ENCODE results near the gene KIAA0319L.
"Not testable (repeated sequence)": the region's sequence is repeated elsewhere in the genome, so short reads cannot be mapped to it uniquely, and the experiment has no call there.

The KIAA0319L gene

GRCh38 chr1:35587736-35588135, 30.5 kb upstream of the KIAA0319L start:
- Histone ChIP-seq H3K9me3 (ENCODE audit: control insufficient read depth, insufficient read depth, low read length) (no peaks in the 10 kb centered on the region), H3K27me3 (ENCODE audit: control insufficient read depth, low read length) (no peaks in the 10 kb centered on the region), H3F3A (ENCODE audit: control insufficient read depth, insufficient read depth) (no peaks in the 10 kb centered on the region), H3K36me3 (ENCODE audit: control insufficient read depth, low read length) (no peaks in the 10 kb centered on the region), H3K4me2 (ENCODE audit: low read length) (no peak overlapping the region), H3K9me2 (replicated peaks; ENCODE audit: control insufficient read depth, low read length) (no peaks in the 10 kb centered on the region), H3K27ac (ENCODE audit: low read depth, low read length) (no peak overlapping the region), H4K20me1 (ENCODE audit: control insufficient read depth, insufficient read depth, low read depth, low read length) (no peaks in the 10 kb centered on the region), H3K79me2 (ENCODE audit: control insufficient read depth, low read length) (no peaks in the 10 kb centered on the region), H3K4me1 (ENCODE audit: control insufficient read depth, low read length) (no peaks in the 10 kb centered on the region), H3K4me3 (ENCODE audit: low read length) (no peak overlapping the region)
- no peak for TF ChIP-seq EZH2phosphoT487 (IDR thresholded peaks at IDR 0.05; ENCODE audit: borderline replicate concordance, low read length)
- no peak for TF ChIP-seq CTCF (IDR thresholded peaks at IDR 0.05; ENCODE audit: low read depth, low read length, poor library complexity, severe bottlenecking)

- no peaks in the 10 kb centered on the region for H4K20me1 ChIP-seq (ENCODE audit: control insufficient read depth, insufficient read depth, low read depth, low read length)
- peaks cover 6% of the 10 kb centered on the region; the same call in 1 of the 2 replicates for H3F3A ChIP-seq (ENCODE audit: control insufficient read depth, insufficient read depth)
- H3K36me3 ChIP-seq (ENCODE audit: control insufficient read depth, low read length) = no peaks in the 10 kb centered on the region
- H3K79me2 ChIP-seq (ENCODE audit: control insufficient read depth, low read length) = no peaks in the 10 kb centered on the region
- TF ChIP-seq CTCF (IDR thresholded peaks at IDR 0.05; ENCODE audit: low read depth, low read length, poor library complexity, severe bottlenecking) (no peak), EZH2phosphoT487 (IDR thresholded peaks at IDR 0.05; ENCODE audit: borderline replicate concordance, low read length) (no peak)
- no peak overlapping the region for H3K4me2 ChIP-seq (ENCODE audit: low read length)
- no peak overlapping the region for H3K27ac ChIP-seq (ENCODE audit: low read depth, low read length)
- H3K4me1 ChIP-seq (ENCODE audit: control insufficient read depth, low read length) = peaks cover 1% of the 10 kb centered on the region
- no peaks in the 10 kb centered on the region for H3K9me3 ChIP-seq (ENCODE audit: control insufficient read depth, insufficient read depth, low read length)
- H3K27me3 ChIP-seq (ENCODE audit: control insufficient read depth, low read length) = no peaks in the 10 kb centered on the region
- H3K4me3 ChIP-seq (ENCODE audit: low read length) = no peak overlapping the region
- no peaks in the 10 kb centered on the region for H3K9me2 ChIP-seq (replicated peaks; ENCODE audit: control insufficient read depth, low read length)
These were observed 29.6 kb upstream of the KIAA0319L start for GRCh38 chr1:35586808-35587207.

- H4K20me1 ChIP-seq (ENCODE audit: control insufficient read depth, insufficient read depth, low read depth, low read length); H3K9me3 ChIP-seq (ENCODE audit: control insufficient read depth, insufficient read depth, low read length); H3K27ac ChIP-seq (ENCODE audit: low read depth, low read length); H3K4me3 ChIP-seq (ENCODE audit: low read length); H3K27me3 ChIP-seq (ENCODE audit: control insufficient read depth, low read length); H3F3A ChIP-seq (ENCODE audit: control insufficient read depth, insufficient read depth); H3K4me2 ChIP-seq (ENCODE audit: low read length); H3K9me2 ChIP-seq (replicated peaks; ENCODE audit: control insufficient read depth, low read length); H3K79me2 ChIP-seq (ENCODE audit: control insufficient read depth, low read length); H3K36me3 ChIP-seq (ENCODE audit: control insufficient read depth, low read length): not testable (repeated sequence)
- H3K4me1 ChIP-seq (ENCODE audit: control insufficient read depth, low read length) = peaks cover 11% of the 10 kb centered on the region
These were observed 28.6 kb upstream of the KIAA0319L start for GRCh38 chr1:35585805-35586204.

- Histone ChIP-seq H3K9me2 (replicated peaks; ENCODE audit: control insufficient read depth, low read length) (no peaks in the 10 kb centered on the region), H3K27me3 (ENCODE audit: control insufficient read depth, low read length) (no peaks in the 10 kb centered on the region), H3K4me2 (ENCODE audit: low read length) (no peak overlapping the region), H3K4me3 (ENCODE audit: low read length) (no peak overlapping the region), H3K27ac (ENCODE audit: low read depth, low read length) (no peak overlapping the region), H3K79me2 (ENCODE audit: control insufficient read depth, low read length) (no peaks in the 10 kb centered on the region), H3K9me3 (ENCODE audit: control insufficient read depth, insufficient read depth, low read length) (no peaks in the 10 kb centered on the region), H4K20me1 (ENCODE audit: control insufficient read depth, insufficient read depth, low read depth, low read length) (no peaks in the 10 kb centered on the region), H3K4me1 (ENCODE audit: control insufficient read depth, low read length) (peaks cover 16% of the 10 kb centered on the region), H3F3A (ENCODE audit: control insufficient read depth, insufficient read depth) (peaks cover 6% of the 10 kb centered on the region; the same call in 1 of the 2 replicates), H3K36me3 (ENCODE audit: control insufficient read depth, low read length) (no peaks in the 10 kb centered on the region)
- TF ChIP-seq CTCF (IDR thresholded peaks at IDR 0.05; ENCODE audit: low read depth, low read length, poor library complexity, severe bottlenecking) (no peak), EZH2phosphoT487 (IDR thresholded peaks at IDR 0.05; ENCODE audit: borderline replicate concordance, low read length) (no peak)
These were observed 28.1 kb upstream of the KIAA0319L start for GRCh38 chr1:35585281-35585680.

- not testable (repeated sequence) for H3K9me3 ChIP-seq (ENCODE audit: control insufficient read depth, insufficient read depth, low read length); H3K36me3 ChIP-seq (ENCODE audit: control insufficient read depth, low read length); H3K4me3 ChIP-seq (ENCODE audit: low read length); H3K4me2 ChIP-seq (ENCODE audit: low read length); H3K27me3 ChIP-seq (ENCODE audit: control insufficient read depth, low read length); H3F3A ChIP-seq (ENCODE audit: control insufficient read depth, insufficient read depth); H3K9me2 ChIP-seq (replicated peaks; ENCODE audit: control insufficient read depth, low read length); H3K79me2 ChIP-seq (ENCODE audit: control insufficient read depth, low read length); H4K20me1 ChIP-seq (ENCODE audit: control insufficient read depth, insufficient read depth, low read depth, low read length); H3K27ac ChIP-seq (ENCODE audit: low read depth, low read length)
- peaks cover 36% of the 10 kb centered on the region for H3K4me1 ChIP-seq (ENCODE audit: control insufficient read depth, low read length)
These were observed 24.4 kb upstream of the KIAA0319L start for GRCh38 chr1:35581621-35582020.

Data from DOHH2 (cell line).